Hepatocyte (in vitro differentiated cells): ENCODE results near the gene CHD1. TPM values are rescaled to one million over a fixed set of nuclear protein-coding genes. Genes with fewer than 3 reads are reported as not detected.

ENCODE experiments used
- DNase-seq: peaks from one replicate; pipeline ENCODE4 v3.0.0-alpha.2; 2016; ENCODE audit warnings: low spot score
- H2AFZ ChIP-seq: fragments of 200-600 bp; sonication (generic); 2 replicates; pipeline ENCODE4 v1.6.0; 2016; ENCODE audit warnings: antibody characterized with exemption, mild to moderate bottlenecking
- H3K27ac ChIP-seq: fragments of 200-600 bp; sonication (generic); 2 replicates; pipeline ENCODE4 v1.5.1; 2016; ENCODE audit warnings: mild to moderate bottlenecking
- H3K27me3 ChIP-seq: fragments of 200-600 bp; sonication (generic); 2 replicates; pipeline ENCODE4 v1.6.1; 2016
- H3K36me3 ChIP-seq: fragments of 200-600 bp; sonication (generic); replicated peaks from 2 replicates; pipeline ENCODE4 v1.5.1; 2016; ENCODE audit warnings: low read depth; ENCODE audit not compliant: insufficient read depth
- H3K4me1 ChIP-seq: fragments of 200-600 bp; sonication (generic); 2 replicates; pipeline ENCODE4 v1.5.1; 2016; ENCODE audit warnings: mild to moderate bottlenecking, moderate library complexity; ENCODE audit not compliant: insufficient read depth
- H3K4me2 ChIP-seq: fragments of 200-600 bp; sonication (generic); 2 replicates; pipeline ENCODE4 v1.6.0; 2016
- H3K4me3 ChIP-seq: fragments of 200-600 bp; sonication (generic); 2 replicates; pipeline ENCODE4 v1.5.1; 2016; ENCODE audit warnings: mild to moderate bottlenecking
- H3K79me2 ChIP-seq: fragments of 200-600 bp; sonication (generic); 2 replicates; pipeline ENCODE4 v1.6.0; 2017; ENCODE audit warnings: mild to moderate bottlenecking
- H3K9me2 ChIP-seq: fragments of 200-600 bp; sonication (generic); replicated peaks from 2 replicates; pipeline ENCODE4 v1.6.0; 2017; ENCODE audit warnings: mild to moderate bottlenecking; ENCODE audit not compliant: insufficient read depth
- H3K9me3 ChIP-seq: fragments of 200-600 bp; sonication (generic); 2 replicates; pipeline ENCODE4 v1.5.1; 2016; ENCODE audit warnings: low read depth, mild to moderate bottlenecking
- H4K20me1 ChIP-seq: fragments of 200-600 bp; sonication (generic); 2 replicates; pipeline ENCODE4 v1.6.0; 2016; ENCODE audit warnings: mild to moderate bottlenecking; ENCODE audit not compliant: insufficient read depth, poor library complexity, severe bottlenecking
- EZH2 ChIP-seq: fragments of 200-600 bp; sonication (generic); IDR thresholded peaks from 2 replicates; pipeline ENCODE4 v1.6.1; 2016; ENCODE audit warnings: antibody characterized with exemption, mild to moderate bottlenecking, borderline replicate concordance
- EZH2phosphoT487 ChIP-seq: fragments of 200-600 bp; sonication (generic); IDR thresholded peaks from one replicate; pipeline ENCODE4 v1.6.1; 2018; ENCODE audit warnings: antibody characterized with exemption, mild to moderate bottlenecking, low read depth, moderate library complexity; ENCODE audit not compliant: unreplicated experiment, severe bottlenecking
- WGBS: methylation state at CpG from one replicate; pipeline ENCODE4 v1.1.6; 2016; ENCODE audit warnings: low lambda C conversion rate; ENCODE audit errors: missing lambda C conversion rate; 5-methylcytosine and 5-hydroxymethylcytosine counted together
- polyA plus RNA-seq: library from polyadenylated mRNA; unstranded; fragments of >200 nt; fragmentation: Nextera tagmentation; extraction: Ambion mirVana; gene quantifications from 2 replicates; pipeline ENCODE4 v1.2.1, GENCODE V29; 2016
- total RNA-seq: library from RNA; depleted of rRNA; stranded (reverse); fragments of >200 nt; gene quantifications from 2 replicates; pipeline ENCODE4 v1.2.3, GENCODE V29; 2014
- TF ChIP-seq, protein P1 (sequence below): fragments of 200-600 bp; sonication (generic); IDR thresholded peaks from 2 replicates; pipeline ENCODE4 v1.5.1; 2016; ENCODE audit warnings: antibody characterized with exemption, mild to moderate bottlenecking; ENCODE audit not compliant: poor library complexity

The CHD1 gene
- total and polyA plus RNA-seq, 2 experiments from 2014 or later = 14.2 to 81.4 TPM

DNA sequence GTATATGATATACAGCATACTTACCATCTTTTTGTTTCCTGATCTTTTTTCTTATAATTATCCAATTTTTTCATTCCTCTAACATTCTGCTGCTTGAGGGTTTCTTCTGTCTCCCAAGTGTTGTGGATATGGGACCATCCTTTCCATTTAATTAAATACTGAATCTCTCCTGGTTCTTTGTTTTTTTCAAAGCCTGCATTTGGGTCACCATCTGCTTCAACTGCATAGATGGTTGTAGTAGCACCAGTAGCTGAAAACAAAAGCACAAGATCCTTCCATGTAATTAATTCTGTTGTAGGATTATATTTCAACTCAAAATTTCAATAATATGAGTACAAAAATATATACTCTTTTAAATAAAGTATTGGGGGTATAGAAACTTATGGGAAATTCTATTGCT is 29.4 kb downstream of the CHD1 start:
- H3K4me1 ChIP-seq = no peaks in the 10 kb centered on the region
- H3K9me3 ChIP-seq = no peaks in the 10 kb centered on the region
- no peaks in the 10 kb centered on the region for H4K20me1 ChIP-seq
- no peaks in the 10 kb centered on the region for H3K27me3 ChIP-seq
- H2AFZ ChIP-seq = no peak overlapping the region
- H3K27ac ChIP-seq = no peak overlapping the region
- H3K4me3 ChIP-seq = no peak overlapping the region
- TF ChIP-seq, protein P1, sequence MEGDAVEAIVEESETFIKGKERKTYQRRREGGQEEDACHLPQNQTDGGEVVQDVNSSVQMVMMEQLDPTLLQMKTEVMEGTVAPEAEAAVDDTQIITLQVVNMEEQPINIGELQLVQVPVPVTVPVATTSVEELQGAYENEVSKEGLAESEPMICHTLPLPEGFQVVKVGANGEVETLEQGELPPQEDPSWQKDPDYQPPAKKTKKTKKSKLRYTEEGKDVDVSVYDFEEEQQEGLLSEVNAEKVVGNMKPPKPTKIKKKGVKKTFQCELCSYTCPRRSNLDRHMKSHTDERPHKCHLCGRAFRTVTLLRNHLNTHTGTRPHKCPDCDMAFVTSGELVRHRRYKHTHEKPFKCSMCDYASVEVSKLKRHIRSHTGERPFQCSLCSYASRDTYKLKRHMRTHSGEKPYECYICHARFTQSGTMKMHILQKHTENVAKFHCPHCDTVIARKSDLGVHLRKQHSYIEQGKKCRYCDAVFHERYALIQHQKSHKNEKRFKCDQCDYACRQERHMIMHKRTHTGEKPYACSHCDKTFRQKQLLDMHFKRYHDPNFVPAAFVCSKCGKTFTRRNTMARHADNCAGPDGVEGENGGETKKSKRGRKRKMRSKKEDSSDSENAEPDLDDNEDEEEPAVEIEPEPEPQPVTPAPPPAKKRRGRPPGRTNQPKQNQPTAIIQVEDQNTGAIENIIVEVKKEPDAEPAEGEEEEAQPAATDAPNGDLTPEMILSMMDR = no peak
- TF ChIP-seq EZH2 (no peak), EZH2phosphoT487 (no peak)
- H3K79me2 ChIP-seq = peaks cover 9% of the 10 kb centered on the region
- no peaks in the 10 kb centered on the region for H3K9me2 ChIP-seq
- peaks cover 4% of the 10 kb centered on the region for H3K36me3 ChIP-seq
- no peak overlapping the region for H3K4me2 ChIP-seq
- DNase-seq = no peak

DNA sequence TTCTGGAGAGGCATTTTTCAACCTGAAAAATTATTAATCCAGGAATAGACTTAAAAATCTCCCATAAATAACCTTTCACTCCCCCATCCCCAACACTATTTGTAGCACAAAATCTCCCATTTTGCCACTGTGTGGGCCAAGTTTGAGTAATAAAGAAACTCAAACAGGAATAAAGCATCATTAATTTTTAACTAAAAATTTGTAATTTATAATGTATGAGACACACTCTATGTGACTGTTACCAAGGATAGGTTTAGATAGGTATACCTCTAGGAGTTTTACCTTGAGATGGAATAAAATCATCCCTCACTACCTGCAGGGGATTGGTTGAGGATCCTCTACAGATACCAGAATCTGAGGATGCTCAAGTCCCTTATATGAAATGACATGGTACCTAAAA is 30.1 kb downstream of the CHD1 start:
- no peak for DNase-seq
- no peaks in the 10 kb centered on the region for H4K20me1 ChIP-seq
- H3K4me3 ChIP-seq = no peak overlapping the region
- no peaks in the 10 kb centered on the region for H3K9me2 ChIP-seq
- H3K27ac ChIP-seq = no peak overlapping the region
- no peaks in the 10 kb centered on the region for H3K27me3 ChIP-seq
- H3K4me1 ChIP-seq = no peaks in the 10 kb centered on the region
- H3K4me2 ChIP-seq = no peak overlapping the region
- no peak overlapping the region for H2AFZ ChIP-seq
- H3K9me3 ChIP-seq = no peaks in the 10 kb centered on the region
- peaks cover 4% of the 10 kb centered on the region for H3K36me3 ChIP-seq
- peaks cover 7% of the 10 kb centered on the region for H3K79me2 ChIP-seq
- TF ChIP-seq, protein P1 = no peak
- TF ChIP-seq EZH2 (no peak), EZH2phosphoT487 (no peak)

DNA sequence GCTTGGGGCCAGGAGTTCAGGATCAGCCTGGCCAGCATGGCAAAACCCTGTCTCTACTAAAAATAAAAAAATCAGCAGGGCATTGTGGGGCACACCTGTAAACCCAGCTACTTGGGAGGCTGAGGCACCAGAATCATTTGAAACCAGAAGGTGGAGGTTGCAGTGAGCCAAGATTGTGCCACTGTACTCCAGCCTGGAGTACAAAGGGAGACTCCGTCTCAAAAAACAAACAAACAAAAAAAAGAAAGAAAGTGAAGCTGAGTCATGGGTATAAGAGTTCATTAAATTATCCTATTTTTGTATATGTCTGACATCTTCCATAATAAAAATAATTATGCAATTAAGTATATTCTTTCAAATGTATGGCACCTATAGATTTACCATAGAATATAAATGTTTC is 37.2 kb downstream of the CHD1 start:
- H3K9me2 ChIP-seq = no peaks in the 10 kb centered on the region
- H4K20me1 ChIP-seq = no peaks in the 10 kb centered on the region
- no peak for DNase-seq
- peaks cover 3% of the 10 kb centered on the region for H3K79me2 ChIP-seq
- no peaks in the 10 kb centered on the region for H3K27me3 ChIP-seq
- H3K36me3 ChIP-seq = peaks cover 5% of the 10 kb centered on the region
- no peak overlapping the region for H3K4me2 ChIP-seq
- WGBS = 100% methylated on average over 1 of the region's 1 CpG
- no peak overlapping the region for H3K4me3 ChIP-seq
- no peaks in the 10 kb centered on the region for H3K9me3 ChIP-seq
- no peak overlapping the region for H2AFZ ChIP-seq
- TF ChIP-seq, protein P1 = no peak
- TF ChIP-seq EZH2 = no peak
- no peak for TF ChIP-seq EZH2phosphoT487
- H3K4me1 ChIP-seq = no peaks in the 10 kb centered on the region
- no peak overlapping the region for H3K27ac ChIP-seq

DNA sequence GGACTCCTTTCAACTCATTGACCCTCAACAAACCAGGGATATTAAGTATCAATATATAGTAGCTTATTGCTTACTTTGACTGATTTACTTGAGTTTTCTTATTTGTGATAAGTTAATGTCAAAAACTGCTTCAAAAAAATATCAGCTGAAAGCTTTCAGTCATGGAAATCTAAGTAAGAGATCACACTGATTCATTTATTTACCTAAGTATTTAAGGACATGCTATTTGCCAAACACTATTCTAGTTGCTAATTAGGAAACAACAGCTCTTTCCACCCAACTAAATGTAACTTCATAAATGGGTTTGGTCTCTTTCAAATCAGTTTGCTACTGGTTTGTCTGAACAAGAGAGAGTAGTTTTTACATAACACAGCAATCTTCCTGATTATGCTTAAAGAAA is 48.2 kb downstream of the CHD1 start:
- Histone ChIP-seq H3K9me2 (no peaks in the 10 kb centered on the region), H3K9me3 (no peaks in the 10 kb centered on the region), H2AFZ (no peak overlapping the region), H4K20me1 (no peaks in the 10 kb centered on the region), H3K4me2 (no peak overlapping the region), H3K4me1 (no peaks in the 10 kb centered on the region), H3K27ac (peak overlapping the region; percentile 14), H3K36me3 (no peaks in the 10 kb centered on the region), H3K4me3 (no peak overlapping the region), H3K79me2 (peaks cover 3% of the 10 kb centered on the region), H3K27me3 (no peaks in the 10 kb centered on the region)
- DNase-seq = no peak
- TF ChIP-seq, protein P1 = no peak
- no peak for TF ChIP-seq EZH2phosphoT487
- TF ChIP-seq EZH2 = no peak
